SU-DHL-6 (cell line): ENCODE data around the gene MOB3B.

Experiments
- H2AFZ ChIP-seq: fragments of 200-600 bp; sonication (generic); 2 replicates; pipeline ENCODE4 v1.6.1; 2014; ENCODE audit warnings: low read depth, mild to moderate bottlenecking, moderate library complexity, mixed read lengths, antibody characterized with exemption, low read length; ENCODE audit not compliant: severe bottlenecking
- H3F3A ChIP-seq: fragments of 200-600 bp; shearing (Covaris generic); 2 replicates; pipeline ENCODE4 v1.6.0; 2016; ENCODE audit warnings: antibody characterized with exemption, mild to moderate bottlenecking; ENCODE audit not compliant: insufficient read depth
- H3K27ac ChIP-seq: fragments of 200-600 bp; sonication (generic); 2 replicates; pipeline ENCODE4 v1.5.1; 2016; ENCODE audit warnings: low read depth, mild to moderate bottlenecking, low read length, moderate library complexity, mixed read lengths
- H3K27me3 ChIP-seq: fragments of 200-600 bp; sonication (generic), shearing (Covaris generic); 2 replicates; pipeline ENCODE4 v1.6.0; 2014; ENCODE audit warnings: mild to moderate bottlenecking, low read length
- H3K36me3 ChIP-seq: fragments of 200-600 bp; sonication (generic); 2 replicates; pipeline ENCODE4 v1.6.1; 2014; ENCODE audit warnings: mild to moderate bottlenecking, low read length, mixed read lengths
- H3K4me2 ChIP-seq: fragments of 300-600, 200-600 bp; shearing (Covaris generic), sonication (generic); 2 replicates; pipeline ENCODE4 v1.6.0; 2014; ENCODE audit warnings: low read length, low read depth, mild to moderate bottlenecking; ENCODE audit not compliant: poor library complexity, severe bottlenecking
- H3K4me3 ChIP-seq: fragments of 200-600 bp; sonication (generic); 2 replicates; pipeline ENCODE4 v1.5.1; 2014; ENCODE audit warnings: antibody characterized with exemption, low read length, mild to moderate bottlenecking, mixed read lengths; ENCODE audit not compliant: insufficient read depth, poor library complexity, severe bottlenecking
- H3K79me2 ChIP-seq: fragments of 200-600 bp; sonication (generic); 2 replicates; pipeline ENCODE4 v1.6.1; 2014; ENCODE audit warnings: mild to moderate bottlenecking, low read length, moderate library complexity; ENCODE audit not compliant: insufficient read depth
- H3K9ac ChIP-seq: fragments of 200-600 bp; sonication (generic); 2 replicates; pipeline ENCODE4 v1.7.0; 2014; ENCODE audit warnings: mild to moderate bottlenecking, low read length
- H3K9me2 ChIP-seq: fragments of 200-600 bp; sonication (generic); replicated peaks from 2 replicates; pipeline ENCODE4 v1.6.1; 2014; ENCODE audit warnings: low read length; ENCODE audit not compliant: insufficient read depth
- H3K9me3 ChIP-seq: fragments of 200-600 bp; sonication (generic); 2 replicates; pipeline ENCODE4 v1.6.1; 2014; ENCODE audit warnings: low read length, mixed read lengths; ENCODE audit not compliant: insufficient read depth
- H4K20me1 ChIP-seq: fragments of 200-600 bp; sonication (generic); 2 replicates; pipeline ENCODE4 v1.6.1; 2014; ENCODE audit warnings: low read depth, mild to moderate bottlenecking, antibody characterized with exemption, low read length, moderate library complexity, mixed read lengths
- EZH2phosphoT487 ChIP-seq: fragments of 200-600 bp; sonication (generic), shearing (Covaris generic); conservative IDR thresholded peaks from 2 replicates; pipeline ENCODE4 v1.6.1; 2018; ENCODE audit warnings: mild to moderate bottlenecking, antibody characterized with exemption, low read length, moderate library complexity, mixed read lengths
- TF ChIP-seq, protein P1 (sequence below): fragments of 200-600 bp; sonication (generic); IDR thresholded peaks from one replicate; pipeline ENCODE4 v1.5.1; 2017; ENCODE audit warnings: antibody characterized with exemption, mild to moderate bottlenecking, low read length, moderate library complexity; ENCODE audit not compliant: insufficient read depth, poor library complexity, severe bottlenecking

MOB3B gene

DNA sequence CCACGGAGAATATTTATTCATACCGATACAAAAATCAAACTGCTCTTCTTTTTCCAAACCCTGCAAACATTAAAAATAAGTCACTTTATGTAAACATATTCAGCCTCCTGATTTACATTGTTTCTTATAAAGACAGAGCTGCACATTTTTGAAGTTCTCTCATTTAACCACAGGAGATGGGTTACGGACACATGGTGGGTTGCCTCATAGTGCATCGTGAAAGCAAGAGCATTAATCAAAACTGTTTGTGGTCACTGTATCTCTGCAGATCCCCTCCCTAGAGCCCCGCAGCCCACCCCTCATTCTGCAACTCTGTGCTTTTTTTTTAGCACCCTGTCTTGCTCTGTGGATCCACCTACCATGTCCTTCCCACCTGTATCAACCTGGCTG lies 189.3 kb downstream of the MOB3B start:
- Histone ChIP-seq H3K4me3 (no peak overlapping the region), H3K4me2 (no peak overlapping the region), H3K9me3 (no peaks in the 10 kb centered on the region), H3K36me3 (no peaks in the 10 kb centered on the region), H3K9ac (no peak overlapping the region), H3K9me2 (no peaks in the 10 kb centered on the region), H3F3A (no peaks in the 10 kb centered on the region), H3K27me3 (no peaks in the 10 kb centered on the region), H3K27ac (no peak overlapping the region), H3K79me2 (no peaks in the 10 kb centered on the region), H2AFZ (no peak overlapping the region), H4K20me1 (no peaks in the 10 kb centered on the region)
- TF ChIP-seq, protein P1, sequence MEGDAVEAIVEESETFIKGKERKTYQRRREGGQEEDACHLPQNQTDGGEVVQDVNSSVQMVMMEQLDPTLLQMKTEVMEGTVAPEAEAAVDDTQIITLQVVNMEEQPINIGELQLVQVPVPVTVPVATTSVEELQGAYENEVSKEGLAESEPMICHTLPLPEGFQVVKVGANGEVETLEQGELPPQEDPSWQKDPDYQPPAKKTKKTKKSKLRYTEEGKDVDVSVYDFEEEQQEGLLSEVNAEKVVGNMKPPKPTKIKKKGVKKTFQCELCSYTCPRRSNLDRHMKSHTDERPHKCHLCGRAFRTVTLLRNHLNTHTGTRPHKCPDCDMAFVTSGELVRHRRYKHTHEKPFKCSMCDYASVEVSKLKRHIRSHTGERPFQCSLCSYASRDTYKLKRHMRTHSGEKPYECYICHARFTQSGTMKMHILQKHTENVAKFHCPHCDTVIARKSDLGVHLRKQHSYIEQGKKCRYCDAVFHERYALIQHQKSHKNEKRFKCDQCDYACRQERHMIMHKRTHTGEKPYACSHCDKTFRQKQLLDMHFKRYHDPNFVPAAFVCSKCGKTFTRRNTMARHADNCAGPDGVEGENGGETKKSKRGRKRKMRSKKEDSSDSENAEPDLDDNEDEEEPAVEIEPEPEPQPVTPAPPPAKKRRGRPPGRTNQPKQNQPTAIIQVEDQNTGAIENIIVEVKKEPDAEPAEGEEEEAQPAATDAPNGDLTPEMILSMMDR = no peak
- no peak for TF ChIP-seq EZH2phosphoT487

DNA sequence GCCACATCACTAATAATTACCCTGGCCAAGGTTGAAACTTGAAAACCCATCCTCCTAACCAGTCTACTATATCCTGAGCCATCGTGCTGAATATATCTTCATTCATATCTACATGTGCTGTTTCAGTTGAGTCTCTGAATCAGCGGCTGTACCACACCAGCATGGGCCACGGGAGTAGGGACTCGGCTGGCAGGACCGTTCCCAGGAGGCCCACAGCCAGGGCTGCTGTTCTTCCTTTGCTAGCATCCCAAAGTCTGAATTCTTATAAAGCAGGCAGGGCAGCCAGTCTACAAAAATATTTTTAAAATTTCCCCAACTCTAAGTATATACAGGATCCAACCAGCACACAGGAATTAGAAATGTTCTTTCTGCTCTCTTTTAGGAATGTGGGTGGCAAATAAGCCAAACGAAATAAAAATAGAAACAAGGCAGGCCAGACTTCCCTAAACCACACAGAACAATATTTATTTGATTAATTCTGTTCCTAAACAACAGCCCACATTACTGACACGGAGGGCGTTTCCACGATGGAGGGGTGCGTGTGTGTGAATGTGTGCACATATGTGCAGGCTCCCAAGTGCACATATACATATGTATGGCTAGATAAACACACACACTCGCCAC lies 189.8 kb downstream of the MOB3B start:
- no peak overlapping the region for H3K27ac ChIP-seq
- no peaks in the 10 kb centered on the region for H3K9me2 ChIP-seq
- TF ChIP-seq EZH2phosphoT487 = no peak
- TF ChIP-seq, protein P1 = no peak
- no peak overlapping the region for H3K9ac ChIP-seq
- no peaks in the 10 kb centered on the region for H3K79me2 ChIP-seq
- H3K27me3 ChIP-seq = no peaks in the 10 kb centered on the region
- no peaks in the 10 kb centered on the region for H3F3A ChIP-seq
- H3K4me2 ChIP-seq = no peak overlapping the region
- H3K4me3 ChIP-seq = no peak overlapping the region
- no peaks in the 10 kb centered on the region for H4K20me1 ChIP-seq
- H3K36me3 ChIP-seq = no peaks in the 10 kb centered on the region
- no peak overlapping the region for H2AFZ ChIP-seq
- no peaks in the 10 kb centered on the region for H3K9me3 ChIP-seq

DNA sequence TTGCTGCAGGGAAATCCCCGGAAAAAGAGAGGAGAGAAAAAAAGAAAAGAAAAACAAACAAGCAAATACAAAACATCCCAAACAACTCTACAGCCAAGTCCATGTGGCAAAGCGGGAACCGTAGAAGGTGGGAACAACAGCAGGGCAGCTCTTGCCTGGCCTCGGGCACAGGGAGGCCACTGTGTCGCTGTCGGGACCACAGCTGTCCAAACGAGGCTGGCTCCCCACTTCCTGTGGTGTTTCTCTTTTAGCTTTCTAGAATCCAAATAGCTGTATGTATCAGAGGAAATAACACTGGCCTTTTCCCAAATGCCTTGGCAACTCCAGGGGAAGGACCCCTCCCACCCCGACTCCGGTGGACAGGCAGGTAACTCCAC lies 191.1 kb downstream of the MOB3B start:
- no peak overlapping the region for H3K4me2 ChIP-seq
- H2AFZ ChIP-seq = no peak overlapping the region
- H3K27me3 ChIP-seq = no peaks in the 10 kb centered on the region
- TF ChIP-seq EZH2phosphoT487 = no peak
- TF ChIP-seq, protein P1 = no peak
- no peaks in the 10 kb centered on the region for H3F3A ChIP-seq
- no peaks in the 10 kb centered on the region for H3K9me3 ChIP-seq
- H3K79me2 ChIP-seq = no peaks in the 10 kb centered on the region
- no peaks in the 10 kb centered on the region for H3K36me3 ChIP-seq
- no peaks in the 10 kb centered on the region for H4K20me1 ChIP-seq
- H3K4me3 ChIP-seq = no peak overlapping the region
- H3K9me2 ChIP-seq = no peaks in the 10 kb centered on the region
- no peak overlapping the region for H3K27ac ChIP-seq
- H3K9ac ChIP-seq = no peak overlapping the region
